Measurements from ENCODE around the gene KCNJ3. TPM values are rescaled to one million over a fixed set of nuclear protein-coding genes. Genes with fewer than 3 reads are reported as not detected.

The KCNJ3 gene
- total and polyA plus RNA-seq, 2 donors (not counting 1 experiment from before 2014, with no cell fraction given), result 0.01 TPM; not detected in 1

GRCh38 chr2:154658854-154659253 lies 39.6 kb upstream of the KCNJ3 start:
- Mint-ChIP-seq H3K4me3 (no peak overlapping the region), H3K27me3 (no peaks in the 10 kb centered on the region), H3K9me3 (ENCODE audit: insufficient read depth) (no peaks in the 10 kb centered on the region), H3K27ac (no peak overlapping the region), H3K4me1 (no peaks in the 10 kb centered on the region)
- H3K27ac ChIP-seq (ENCODE audit: low read length in 2 of 2), result no peak overlapping the region
- WGBS (ENCODE audit: insufficient coverage), result no CpG with 5 or more reads among the region's 1 CpG
- POLR2A ChIA-PET, result no interaction called here
- H3K4me3 ChIP-seq (ENCODE audit: control extremely low read depth in 1 of 5, extremely low read depth in 1 of 5, insufficient read depth in 1 of 5, low read depth in 2 of 5, low read length in 4 of 5), result no peak overlapping the region
- H3K79me2 ChIP-seq (ENCODE audit: control insufficient read depth, insufficient read depth, low read length), result no peaks in the 10 kb centered on the region
- ATAC-seq (ENCODE audit: low read depth) (no peak), DNase-seq (no peak)
- no peak overlapping the region for H3K4me2 ChIP-seq (replicated peaks; ENCODE audit: low read depth, low read length, poor library complexity, severe bottlenecking)
- no peaks in the 10 kb centered on the region for H3K36me3 ChIP-seq (replicated peaks in 1 of 2; ENCODE audit: control extremely low read depth in 1 of 2, control insufficient read depth in 1 of 2, extremely low read depth in 1 of 2, insufficient read depth in 2 of 2, low read length in 1 of 2)
- no peak overlapping the region for H3K9ac ChIP-seq (ENCODE audit: low read length)
- H2AFZ ChIP-seq (ENCODE audit: insufficient read depth, low read depth, low read length, poor library complexity, severe bottlenecking), result no peak overlapping the region
- H3K27me3 ChIP-seq (replicated peaks in 1 of 4; ENCODE audit: control extremely low read depth in 1 of 4, control insufficient read depth in 3 of 4, insufficient read depth in 4 of 4, low read length in 3 of 4), result no peaks in the 10 kb centered on the region
- CTCF ChIA-PET, result no interaction called here
- no peak for TF ChIP-seq EZH2 (IDR thresholded peaks at IDR 0.05; ENCODE audit: borderline replicate concordance, insufficient read depth, low read depth, low read length, poor library complexity, severe bottlenecking)
- no peak for TF ChIP-seq CTCF (IDR thresholded peaks at IDR 0.05)
- H4K20me1 ChIP-seq (ENCODE audit: control insufficient read depth, insufficient read depth, low read length, poor library complexity, severe bottlenecking), result no peaks in the 10 kb centered on the region
- intact Hi-C loops (cut with micrococcal nuclease), result no loop called here
- H3K4me1 ChIP-seq (ENCODE audit: control insufficient read depth in 2 of 2, insufficient read depth in 2 of 2, low read length in 2 of 2), result no peaks in the 10 kb centered on the region
- no peaks in the 10 kb centered on the region for H3K9me3 ChIP-seq (ENCODE audit: control extremely low read depth in 1 of 3, control insufficient read depth in 2 of 3, insufficient read depth in 1 of 3, low read length in 2 of 3)

GRCh38 chr2:154664248-154664647 lies 34.2 kb upstream of the KCNJ3 start:
- TF ChIP-seq EZH2 (IDR thresholded peaks at IDR 0.05; ENCODE audit: borderline replicate concordance, insufficient read depth, low read depth, low read length, poor library complexity, severe bottlenecking) (no peak), CTCF (IDR thresholded peaks at IDR 0.05) (no peak)
- Histone ChIP-seq H4K20me1 (ENCODE audit: control insufficient read depth, insufficient read depth, low read length, poor library complexity, severe bottlenecking) (no peaks in the 10 kb centered on the region), H3K9ac (ENCODE audit: low read length) (no peak overlapping the region), H3K36me3 (replicated peaks in 1 of 2; ENCODE audit: control extremely low read depth in 1 of 2, control insufficient read depth in 1 of 2, extremely low read depth in 1 of 2, insufficient read depth in 2 of 2, low read length in 1 of 2) (no peaks in the 10 kb centered on the region), H3K27ac (ENCODE audit: low read length in 2 of 2) (no peak overlapping the region), H3K4me3 (ENCODE audit: control extremely low read depth in 1 of 5, extremely low read depth in 1 of 5, insufficient read depth in 1 of 5, low read depth in 2 of 5, low read length in 4 of 5) (no peak overlapping the region), H3K9me3 (ENCODE audit: control extremely low read depth in 1 of 3, control insufficient read depth in 2 of 3, insufficient read depth in 1 of 3, low read length in 2 of 3) (no peaks in the 10 kb centered on the region), H3K4me2 (replicated peaks; ENCODE audit: low read depth, low read length, poor library complexity, severe bottlenecking) (no peak overlapping the region), H3K27me3 (replicated peaks in 1 of 4; ENCODE audit: control extremely low read depth in 1 of 4, control insufficient read depth in 3 of 4, insufficient read depth in 4 of 4, low read length in 3 of 4) (no peaks in the 10 kb centered on the region), H3K79me2 (ENCODE audit: control insufficient read depth, insufficient read depth, low read length) (no peaks in the 10 kb centered on the region), H2AFZ (ENCODE audit: insufficient read depth, low read depth, low read length, poor library complexity, severe bottlenecking) (no peak overlapping the region), H3K4me1 (ENCODE audit: control insufficient read depth in 2 of 2, insufficient read depth in 2 of 2, low read length in 2 of 2) (no peaks in the 10 kb centered on the region)
- ChIA-PET POLR2A (no interaction called here), CTCF (no interaction called here)
- ATAC-seq (ENCODE audit: low read depth) (no peak), DNase-seq (no peak)
- intact Hi-C loops (cut with micrococcal nuclease), result no loop called here
- no peaks in the 10 kb centered on the region for H3K4me1 Mint-ChIP-seq
- no peak overlapping the region for H3K27ac Mint-ChIP-seq
- no peaks in the 10 kb centered on the region for H3K9me3 Mint-ChIP-seq (ENCODE audit: insufficient read depth)
- no peak overlapping the region for H3K4me3 Mint-ChIP-seq
- H3K27me3 Mint-ChIP-seq, result no peaks in the 10 kb centered on the region

All from B cell (primary cell).